ENCODE measurements around the gene CDH26. TPM values are rescaled to one million over a fixed set of nuclear protein-coding genes. Genes with fewer than 3 reads are reported as not detected.

CDH26 gene
- total and polyA plus RNA-seq, 2 of the 13 experiments (the other 11 are each of a cell fraction or from before 2014, with no cell fraction given) = 0.40 to 1.1 TPM

- no peak for TF ChIP-seq FOXO4 (CRISPR knock-in tag; conservative IDR thresholded peaks at IDR 0.05)
- TF ChIP-seq PITX1 (CRISPR knock-in tag; IDR thresholded peaks at IDR 0.05) = no peak
Observed at GRCh38 chr20:59997896-59998295, 39.7 kb downstream of the CDH26 start (continued).

GRCh38 chr20:59999502-59999901 lies 41.3 kb downstream of the CDH26 start:
- H3K9ac ChIP-seq (ENCODE audit: insufficient read depth, low read depth, low read length) = no peak overlapping the region
- WGBS (ENCODE audit: low lambda C conversion rate) = 19% methylated on average over 3 of the region's 3 CpGs
- no peak overlapping the region for H3K4me2 ChIP-seq (ENCODE audit: low read depth, low read length)
- no peak overlapping the region for H2AFZ ChIP-seq (ENCODE audit: low read length)
- H4K20me1 ChIP-seq (ENCODE audit: insufficient read depth, low read length) = no peaks in the 10 kb centered on the region
- BruUV-seq (replicated peaks) = no TSS peak
- intact Hi-C loops (cut with micrococcal nuclease; ENCODE audit: unreplicated experiment) = no loop called here
- DNase-seq (ENCODE audit: low spot score) = no peak
- H3K36me3 ChIP-seq (replicated peaks in 1 of 2; ENCODE audit: control insufficient read depth in 1 of 2, insufficient read depth in 2 of 2, low read length in 2 of 2) = no peaks in the 10 kb centered on the region
- no peaks in the 10 kb centered on the region; a peak in 2 of 5 replicates for H3K27me3 ChIP-seq (ENCODE audit: control insufficient read depth in 1 of 2, insufficient read depth in 2 of 2, low read length in 2 of 2)
- FAIRE-seq = no peak
- H3K79me2 ChIP-seq (ENCODE audit: insufficient read depth, low read length) = no peaks in the 10 kb centered on the region
- H3K4me1 ChIP-seq (ENCODE audit: insufficient read depth, low read length) = no peaks in the 10 kb centered on the region
- CTCF ChIA-PET (ENCODE audit: low intra/inter-chr PET ratio, low total read pairs) = no interaction called here
- POLR2A ChIA-PET = no interaction called here
- no peak for ATAC-seq
- H3K9me3 ChIP-seq (ENCODE audit: low read length) = no peaks in the 10 kb centered on the region
- H3K4me3 ChIP-seq (replicated peaks in 1 of 3; ENCODE audit: insufficient read depth in 1 of 3, low read depth in 2 of 3, low read length in 3 of 3) = no peak overlapping the region
- in situ Hi-C loops (cut with HindIII; ENCODE audit: extremely low pct_ligation_motif_present, low pct_unique_long_range_greater_than_20kb) = no loop called here
- H3K27ac ChIP-seq (ENCODE audit: extremely low read length, insufficient read depth, low read length) = no peak overlapping the region
- TF ChIP-seq FOXO4 (CRISPR knock-in tag; conservative IDR thresholded peaks at IDR 0.05) (no peak), ZNF414 (CRISPR knock-in tag; IDR thresholded peaks at IDR 0.05) (no peak), CBX2 (IDR thresholded peaks at IDR 0.05; ENCODE audit: low read depth, low read length) (no peak), CBX2 (CRISPR knock-in tag; IDR thresholded peaks at IDR 0.05; ENCODE audit: low read depth) (no peak), HMGA1 (CRISPR knock-in tag; conservative IDR thresholded peaks at IDR 0.05) (no peak), HNRNPLL (IDR thresholded peaks at IDR 0.05; ENCODE audit: low read depth, low read length, poor library complexity, severe bottlenecking) (no peak), ZNF724P (CRISPR knock-in tag; IDR thresholded peaks at IDR 0.05; ENCODE audit: borderline replicate concordance) (no peak), ZNF766 (CRISPR knock-in tag; IDR thresholded peaks at IDR 0.05; ENCODE audit: borderline replicate concordance) (no peak), ZNF383 (CRISPR knock-in tag; IDR thresholded peaks at IDR 0.05; ENCODE audit: borderline replicate concordance) (no peak), MBNL3 (CRISPR knock-in tag; conservative IDR thresholded peaks at IDR 0.05) (no peak), ZSCAN22 (CRISPR knock-in tag; IDR thresholded peaks at IDR 0.05) (no peak), ZNF646 (CRISPR knock-in tag; IDR thresholded peaks at IDR 0.05) (no peak)

All from HepG2 (cell line).